Neural cell (in vitro differentiated cells): ENCODE measurements around the gene MAP2K6. TPM values are rescaled to one million over a fixed set of nuclear protein-coding genes. Genes with fewer than 3 reads are reported as not detected.

ENCODE experiments used
- H2AFZ ChIP-seq: fragments of 200-600, 300-800 bp; sonication (generic), shearing (Covaris generic); 2 replicates; pipeline ENCODE4 v1.6.0; 2014; ENCODE audit warnings: low read depth, mild to moderate bottlenecking, antibody characterized with exemption, low read length, moderate library complexity
- H3F3A ChIP-seq: fragments of 200-600 bp; shearing (Covaris generic); 2 replicates; pipeline ENCODE4 v1.6.1; 2016; ENCODE audit warnings: mild to moderate bottlenecking, moderate library complexity, mixed read lengths, antibody characterized with exemption, low read length; ENCODE audit not compliant: insufficient read depth, poor library complexity, severe bottlenecking
- H3K27ac ChIP-seq: fragments of 200-600, 300-800 bp; sonication (generic), shearing (Covaris generic); 2 replicates; pipeline ENCODE4 v1.5.1; 2014; ENCODE audit warnings: mild to moderate bottlenecking, low read length, moderate library complexity
- H3K27me3 ChIP-seq: fragments of 300-800, 200-600 bp; sonication (generic), shearing (Covaris generic); 2 replicates; pipeline ENCODE4 v1.6.0; 2014; ENCODE audit warnings: mild to moderate bottlenecking, low read depth, low read length, moderate library complexity; ENCODE audit not compliant: insufficient read depth
- H3K36me3 ChIP-seq: fragments of 300-800, 200-600 bp; sonication (generic), shearing (Covaris generic); 2 replicates; pipeline ENCODE4 v1.5.1; 2014; ENCODE audit warnings: mild to moderate bottlenecking, antibody characterized with exemption, low read length, moderate library complexity; ENCODE audit not compliant: insufficient read depth
- H3K4me2 ChIP-seq: fragments of 300-800, 200-600 bp; sonication (generic), shearing (Covaris generic); 2 replicates; pipeline ENCODE4 v1.6.0; 2014; ENCODE audit warnings: mild to moderate bottlenecking, low read length
- H3K4me3 ChIP-seq: fragments of 300-800, 200-600 bp; sonication (generic), shearing (Covaris generic); 2 replicates; pipeline ENCODE4 v1.5.1; 2014; ENCODE audit warnings: mild to moderate bottlenecking, low read length, moderate library complexity
- H3K79me2 ChIP-seq: fragments of 200-600 bp; shearing (Covaris generic); replicated peaks from 2 replicates; pipeline ENCODE4 v1.6.0; 2014; ENCODE audit warnings: mild to moderate bottlenecking, low read length, moderate library complexity; ENCODE audit not compliant: insufficient read depth
- H3K9ac ChIP-seq: fragments of 300-800, 200-600 bp; sonication (generic), shearing (Covaris generic); 2 replicates; pipeline ENCODE4 v1.6.1; 2016; ENCODE audit warnings: mild to moderate bottlenecking, low read length, mixed read lengths
- H3K9me2 ChIP-seq: fragments of 200-600 bp; shearing (Covaris generic); 2 replicates; pipeline ENCODE4 v1.6.1; 2016; ENCODE audit warnings: mild to moderate bottlenecking, low read length, mixed read lengths; ENCODE audit not compliant: insufficient read depth
- H3K9me3 ChIP-seq: fragments of 200-600, 300-800 bp; sonication (generic), shearing (Covaris generic); 2 replicates; pipeline ENCODE4 v1.6.1; 2016; ENCODE audit warnings: mild to moderate bottlenecking, mixed run types, low read length, moderate library complexity, mixed read lengths
- H4K20me1 ChIP-seq: fragments of 200-600 bp; shearing (Covaris generic); 2 replicates; pipeline ENCODE4 v1.6.1; 2016; ENCODE audit warnings: mild to moderate bottlenecking, mixed run types; ENCODE audit not compliant: insufficient read depth
- EP300 ChIP-seq: fragments of 450-650 bp; conservative IDR thresholded peaks from 2 replicates; pipeline ENCODE4 v1.6.1; 2014; ENCODE audit warnings: antibody characterized with exemption, mild to moderate bottlenecking, moderate library complexity; ENCODE audit not compliant: poor library complexity, severe bottlenecking
- EZH2 ChIP-seq: fragments of 200-600, 300-800 bp; shearing (Covaris generic), sonication (generic); IDR thresholded peaks from 2 replicates; pipeline ENCODE4 v1.6.1; 2014; ENCODE audit warnings: antibody characterized with exemption, low read length, borderline replicate concordance, mild to moderate bottlenecking; ENCODE audit not compliant: insufficient read depth, poor library complexity, severe bottlenecking
- MXI1 ChIP-seq: fragments of 450-650 bp; conservative IDR thresholded peaks from 2 replicates; pipeline ENCODE4 v1.6.1; 2014; ENCODE audit warnings: antibody characterized with exemption, mild to moderate bottlenecking; ENCODE audit not compliant: poor library complexity, severe bottlenecking
- POLR2AphosphoS5 ChIP-seq: IDR thresholded peaks from 2 replicates; pipeline ENCODE4 v1.6.1; 2012
- RAD21 ChIP-seq: fragments of 450-650 bp; conservative IDR thresholded peaks from 2 replicates; pipeline ENCODE4 v1.6.1; 2014; ENCODE audit warnings: antibody characterized with exemption, mild to moderate bottlenecking, moderate library complexity
- SMC3 ChIP-seq: fragments of 450-650 bp; conservative IDR thresholded peaks from 2 replicates; pipeline ENCODE4 v1.6.1; 2014; ENCODE audit warnings: antibody characterized with exemption, mild to moderate bottlenecking, moderate library complexity; ENCODE audit not compliant: poor library complexity
- TAF1 ChIP-seq: IDR thresholded peaks from 2 replicates; pipeline ENCODE4 v1.6.1; 2012; ENCODE audit warnings: low read depth
- polyA plus RNA-seq: library from polyadenylated mRNA; depleted of rRNA; stranded (reverse); fragments of >200 nt; gene quantifications from 2 replicates; pipeline ENCODE4 v1.2.3, GENCODE V29; 2014
- TF ChIP-seq, protein P1 (sequence below): fragments of 450-650 bp; IDR thresholded peaks from 2 replicates; pipeline ENCODE4 v1.5.1; 2014; ENCODE audit warnings: antibody characterized with exemption, mild to moderate bottlenecking, moderate library complexity; ENCODE audit not compliant: poor library complexity, severe bottlenecking
- TF ChIP-seq, protein P2 (sequence below): IDR thresholded peaks from 2 replicates; pipeline ENCODE4 v1.6.1; 2012; ENCODE audit warnings: borderline replicate concordance

MAP2K6 gene
- polyA plus RNA-seq, 1 donor from 2014 or later = 10.5 TPM

DNA sequence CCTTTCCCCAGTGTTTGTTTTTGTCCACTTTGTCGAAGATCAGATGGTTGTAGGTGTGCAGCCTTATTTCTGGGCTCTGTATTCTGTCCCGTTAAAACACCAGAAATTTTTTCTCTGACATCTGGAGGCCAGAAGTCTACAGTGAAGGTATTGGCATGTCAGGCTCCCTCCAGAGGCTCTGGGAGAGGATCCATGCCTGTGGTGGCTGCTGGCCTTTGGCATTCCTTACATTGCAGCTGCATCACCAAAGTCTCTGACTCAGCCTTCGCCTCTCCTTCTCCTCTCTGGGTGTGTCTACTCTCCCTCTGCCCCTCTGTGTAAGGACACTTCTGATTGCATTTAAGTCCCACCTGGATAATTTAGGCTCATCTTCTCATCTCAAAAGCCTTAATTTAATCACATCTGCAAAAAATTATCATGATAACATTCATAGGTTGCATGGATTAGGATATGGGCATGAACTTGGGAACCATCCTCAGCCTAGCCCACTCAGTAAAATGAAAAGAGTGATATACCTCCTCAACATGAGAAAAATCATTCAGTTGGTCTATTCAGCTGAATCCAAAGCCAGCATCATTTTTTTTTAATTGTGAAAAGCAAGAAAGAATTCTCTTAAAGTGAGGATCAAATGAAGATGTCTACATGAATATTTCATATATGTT lies 78.0 kb downstream of the MAP2K6 start:
- Histone ChIP-seq H3K27me3 (no peaks in the 10 kb centered on the region), H4K20me1 (no peaks in the 10 kb centered on the region), H3K79me2 (peaks cover 2% of the 10 kb centered on the region), H3K4me3 (no peak overlapping the region), H3K36me3 (no peaks in the 10 kb centered on the region), H3F3A (no peaks in the 10 kb centered on the region), H3K9me2 (no peaks in the 10 kb centered on the region), H3K9me3 (peaks cover 2% of the 10 kb centered on the region), H3K4me2 (no peak overlapping the region), H3K9ac (no peak overlapping the region), H3K27ac (no peak overlapping the region), H2AFZ (no peak overlapping the region)
- TF ChIP-seq, protein P1, sequence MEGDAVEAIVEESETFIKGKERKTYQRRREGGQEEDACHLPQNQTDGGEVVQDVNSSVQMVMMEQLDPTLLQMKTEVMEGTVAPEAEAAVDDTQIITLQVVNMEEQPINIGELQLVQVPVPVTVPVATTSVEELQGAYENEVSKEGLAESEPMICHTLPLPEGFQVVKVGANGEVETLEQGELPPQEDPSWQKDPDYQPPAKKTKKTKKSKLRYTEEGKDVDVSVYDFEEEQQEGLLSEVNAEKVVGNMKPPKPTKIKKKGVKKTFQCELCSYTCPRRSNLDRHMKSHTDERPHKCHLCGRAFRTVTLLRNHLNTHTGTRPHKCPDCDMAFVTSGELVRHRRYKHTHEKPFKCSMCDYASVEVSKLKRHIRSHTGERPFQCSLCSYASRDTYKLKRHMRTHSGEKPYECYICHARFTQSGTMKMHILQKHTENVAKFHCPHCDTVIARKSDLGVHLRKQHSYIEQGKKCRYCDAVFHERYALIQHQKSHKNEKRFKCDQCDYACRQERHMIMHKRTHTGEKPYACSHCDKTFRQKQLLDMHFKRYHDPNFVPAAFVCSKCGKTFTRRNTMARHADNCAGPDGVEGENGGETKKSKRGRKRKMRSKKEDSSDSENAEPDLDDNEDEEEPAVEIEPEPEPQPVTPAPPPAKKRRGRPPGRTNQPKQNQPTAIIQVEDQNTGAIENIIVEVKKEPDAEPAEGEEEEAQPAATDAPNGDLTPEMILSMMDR = no peak
- no peak for TF ChIP-seq RAD21
- TF ChIP-seq, protein P2, sequence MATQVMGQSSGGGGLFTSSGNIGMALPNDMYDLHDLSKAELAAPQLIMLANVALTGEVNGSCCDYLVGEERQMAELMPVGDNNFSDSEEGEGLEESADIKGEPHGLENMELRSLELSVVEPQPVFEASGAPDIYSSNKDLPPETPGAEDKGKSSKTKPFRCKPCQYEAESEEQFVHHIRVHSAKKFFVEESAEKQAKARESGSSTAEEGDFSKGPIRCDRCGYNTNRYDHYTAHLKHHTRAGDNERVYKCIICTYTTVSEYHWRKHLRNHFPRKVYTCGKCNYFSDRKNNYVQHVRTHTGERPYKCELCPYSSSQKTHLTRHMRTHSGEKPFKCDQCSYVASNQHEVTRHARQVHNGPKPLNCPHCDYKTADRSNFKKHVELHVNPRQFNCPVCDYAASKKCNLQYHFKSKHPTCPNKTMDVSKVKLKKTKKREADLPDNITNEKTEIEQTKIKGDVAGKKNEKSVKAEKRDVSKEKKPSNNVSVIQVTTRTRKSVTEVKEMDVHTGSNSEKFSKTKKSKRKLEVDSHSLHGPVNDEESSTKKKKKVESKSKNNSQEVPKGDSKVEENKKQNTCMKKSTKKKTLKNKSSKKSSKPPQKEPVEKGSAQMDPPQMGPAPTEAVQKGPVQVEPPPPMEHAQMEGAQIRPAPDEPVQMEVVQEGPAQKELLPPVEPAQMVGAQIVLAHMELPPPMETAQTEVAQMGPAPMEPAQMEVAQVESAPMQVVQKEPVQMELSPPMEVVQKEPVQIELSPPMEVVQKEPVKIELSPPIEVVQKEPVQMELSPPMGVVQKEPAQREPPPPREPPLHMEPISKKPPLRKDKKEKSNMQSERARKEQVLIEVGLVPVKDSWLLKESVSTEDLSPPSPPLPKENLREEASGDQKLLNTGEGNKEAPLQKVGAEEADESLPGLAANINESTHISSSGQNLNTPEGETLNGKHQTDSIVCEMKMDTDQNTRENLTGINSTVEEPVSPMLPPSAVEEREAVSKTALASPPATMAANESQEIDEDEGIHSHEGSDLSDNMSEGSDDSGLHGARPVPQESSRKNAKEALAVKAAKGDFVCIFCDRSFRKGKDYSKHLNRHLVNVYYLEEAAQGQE = no peak
- no peak for TF ChIP-seq EZH2
- TF ChIP-seq SMC3 = no peak
- no peak for TF ChIP-seq TAF1
- no peak for TF ChIP-seq MXI1
- TF ChIP-seq EP300 = no peak
- TF ChIP-seq POLR2AphosphoS5 = no peak

DNA sequence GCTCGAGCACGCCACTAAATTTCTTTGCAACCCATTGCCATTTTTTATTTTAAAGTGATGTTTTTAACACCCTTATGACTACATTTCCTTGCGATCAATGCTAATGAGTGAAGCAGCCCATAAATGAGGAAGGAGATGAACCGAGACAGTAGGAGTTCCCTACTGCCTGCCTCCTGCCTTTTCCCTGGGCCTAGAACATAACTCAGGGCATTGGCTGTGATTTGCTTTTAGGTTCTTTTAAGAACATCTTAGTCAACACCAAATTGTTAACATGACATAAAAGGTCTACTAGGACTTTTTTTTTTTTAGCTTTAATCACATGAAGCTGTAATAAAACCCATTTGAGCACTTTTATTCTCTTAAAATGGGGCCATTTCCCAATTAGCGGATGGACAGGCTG lies 81.3 kb downstream of the MAP2K6 start:
- Histone ChIP-seq H3K27me3 (no peaks in the 10 kb centered on the region), H4K20me1 (no peaks in the 10 kb centered on the region)
- TF ChIP-seq, protein P2 = no peak
- no peak for TF ChIP-seq TAF1
- no peak for TF ChIP-seq EZH2
- no peak for TF ChIP-seq SMC3
- no peak for TF ChIP-seq EP300
- no peak for TF ChIP-seq MXI1
- TF ChIP-seq, protein P1 = no peak
- TF ChIP-seq RAD21 = no peak
- TF ChIP-seq POLR2AphosphoS5 = no peak

More for the DNA sequence above, 81.3 kb downstream of the MAP2K6 start:
- no peaks in the 10 kb centered on the region for H3K36me3 ChIP-seq
- no peaks in the 10 kb centered on the region for H3K79me2 ChIP-seq
- H3K9me3 ChIP-seq = no peaks in the 10 kb centered on the region
- H3K9ac ChIP-seq = no peak overlapping the region
- H3K9me2 ChIP-seq = no peaks in the 10 kb centered on the region
- no peak overlapping the region for H3K4me3 ChIP-seq
- no peak overlapping the region for H2AFZ ChIP-seq
- no peak overlapping the region for H3K4me2 ChIP-seq
- no peaks in the 10 kb centered on the region for H3F3A ChIP-seq
- no peak overlapping the region for H3K27ac ChIP-seq
